IPS DF 6.9 (cell line): ENCODE data around the gene RIMS4.

Experiments used
- DNase-seq: peaks from one replicate; pipeline ENCODE4 v3.0.0-alpha.2; 2013; ENCODE audit warnings: low read depth, low spot score
- H3K27ac ChIP-seq: one replicate; pipeline ENCODE4 v1.5.1; 2013; ENCODE audit warnings: low read length, control low read depth
- H3K27me3 ChIP-seq: 2 replicates; pipeline ENCODE4 v1.6.1; 2013; ENCODE audit warnings: mild to moderate bottlenecking, low read length; ENCODE audit not compliant: control insufficient read depth, insufficient read depth
- H3K36me3 ChIP-seq: 2 replicates; pipeline ENCODE4 v1.6.1; 2013; ENCODE audit warnings: low read length; ENCODE audit not compliant: control insufficient read depth, insufficient read depth
- H3K4me1 ChIP-seq: 2 replicates; pipeline ENCODE4 v1.6.1; 2013; ENCODE audit warnings: low read length; ENCODE audit not compliant: control insufficient read depth, insufficient read depth
- H3K4me3 ChIP-seq: 2 replicates; pipeline ENCODE4 v1.5.1; 2013; ENCODE audit warnings: mild to moderate bottlenecking, low read length
- H3K9me3 ChIP-seq: 2 replicates; pipeline ENCODE4 v1.6.1; 2013; ENCODE audit warnings: low read length, inconsistent platforms; ENCODE audit not compliant: control insufficient read depth, insufficient read depth
- WGBS: extraction: QIAGEN DNeasy Blood & Tissue Kit; methylation state at CpG from one replicate; pipeline ENCODE4 v1.1.7; 2013; ENCODE audit warnings: mixed read lengths, missing lambda C conversion rate; ENCODE audit not compliant: insufficient read length, insufficient coverage; 5-methylcytosine and 5-hydroxymethylcytosine counted together

RIMS4 gene

GRCh38 chr20:44809380-44810060, 826 bp downstream of the RIMS4 start:
- no CpG with 5 or more reads among the region's 34 CpGs for WGBS
- H3K9me3 ChIP-seq: no peaks in the 10 kb centered on the region
- H3K27me3 ChIP-seq: peaks cover 18% of the 10 kb centered on the region
- H3K4me3 ChIP-seq: peak overlapping the region; percentile 26; the same call in 1 of the 2 replicates
- peaks cover 3% of the 10 kb centered on the region; the same call in 1 of the 2 replicates for H3K4me1 ChIP-seq
- H3K27ac ChIP-seq: no peak overlapping the region
- DNase-seq: no peak
- H3K36me3 ChIP-seq: no peaks in the 10 kb centered on the region

DNA sequence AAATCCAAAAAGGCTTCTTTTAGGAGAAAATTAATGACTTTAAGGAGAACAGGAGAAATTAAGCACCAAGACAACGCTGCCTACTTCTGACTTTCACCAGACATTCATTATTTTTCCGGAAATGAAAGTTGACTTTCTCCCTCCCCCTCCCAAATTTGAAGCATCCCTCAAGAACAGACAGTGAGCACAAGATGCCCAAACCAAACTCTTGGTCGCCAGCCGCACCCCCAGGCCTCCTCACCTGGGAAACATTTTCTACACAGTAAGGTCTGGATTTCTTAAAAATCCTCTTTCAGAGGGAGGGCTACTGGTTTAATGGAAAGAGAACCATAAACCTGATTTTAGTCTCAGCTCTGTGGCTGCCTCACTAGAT, 2.7 kb downstream of the RIMS4 start:
- Histone ChIP-seq H3K27ac (no peak overlapping the region), H3K4me3 (no peak overlapping the region), H3K27me3 (peaks cover 17% of the 10 kb centered on the region), H3K9me3 (no peaks in the 10 kb centered on the region), H3K4me1 (peaks cover 3% of the 10 kb centered on the region; the same call in 1 of the 2 replicates), H3K36me3 (no peaks in the 10 kb centered on the region)
- no peak for DNase-seq
- WGBS: no CpG with 5 or more reads among the region's 4 CpGs

GRCh38 chr20:44807051-44807683, 3.2 kb downstream of the RIMS4 start:
- H3K27me3 ChIP-seq: peaks cover 13% of the 10 kb centered on the region

GRCh38 chr20:44805979-44806620, 4.2 kb downstream of the RIMS4 start:
- Histone ChIP-seq H3K4me3 (no peak overlapping the region), H3K27me3 (peaks cover 6% of the 10 kb centered on the region), H3K27ac (no peak overlapping the region), H3K4me1 (peaks cover 3% of the 10 kb centered on the region; the same call in 1 of the 2 replicates), H3K36me3 (no peaks in the 10 kb centered on the region), H3K9me3 (no peaks in the 10 kb centered on the region)
- DNase-seq: peak; percentile 57
- WGBS: no CpG with 5 or more reads among the region's 9 CpGs

More at GRCh38 chr20:44807051-44807683, 3.2 kb downstream of the RIMS4 start:
- Histone ChIP-seq H3K9me3 (no peaks in the 10 kb centered on the region), H3K27ac (no peak overlapping the region), H3K36me3 (no peaks in the 10 kb centered on the region), H3K4me1 (peaks cover 3% of the 10 kb centered on the region; the same call in 1 of the 2 replicates), H3K4me3 (no peak overlapping the region)
- WGBS: no CpG with 5 or more reads among the region's 7 CpGs
- no peak for DNase-seq

GRCh38 chr20:44805335-44805978, 4.9 kb downstream of the RIMS4 start:
- Histone ChIP-seq H3K4me1 (no peaks in the 10 kb centered on the region; the same call in 1 of the 2 replicates), H3K4me3 (no peak overlapping the region), H3K27ac (no peak overlapping the region), H3K27me3 (peaks cover 2% of the 10 kb centered on the region; the same call in 1 of the 2 replicates), H3K36me3 (no peaks in the 10 kb centered on the region), H3K9me3 (no peaks in the 10 kb centered on the region)
- WGBS: no CpG with 5 or more reads among the region's 9 CpGs
- DNase-seq: no peak

DNA sequence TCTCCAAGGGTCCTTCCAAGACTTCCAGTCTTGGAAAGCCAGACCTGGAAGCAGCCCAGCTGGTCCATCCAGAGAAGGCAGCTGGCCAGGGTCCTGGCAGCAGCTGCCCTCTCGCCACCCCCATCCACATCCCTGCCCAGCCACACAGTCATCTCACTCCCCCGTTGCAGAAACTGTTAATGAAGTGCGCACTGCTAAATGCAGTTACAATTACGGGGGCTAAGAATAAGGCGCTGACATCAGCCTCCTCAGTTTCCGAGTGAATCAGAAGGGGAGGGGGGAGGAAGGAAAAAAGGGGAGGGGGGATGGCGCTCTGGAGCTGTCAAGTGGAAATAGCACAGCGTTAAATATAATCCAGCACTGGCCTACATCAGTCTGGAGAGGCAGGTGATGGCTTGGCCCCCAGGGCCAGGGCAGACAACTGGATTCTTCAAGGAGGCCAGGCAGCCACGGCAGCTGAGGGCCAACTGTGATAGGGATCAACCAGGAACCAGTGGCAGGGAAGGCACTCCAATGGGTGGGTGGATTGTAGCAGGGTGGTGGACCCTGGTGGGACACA, 6.9 kb downstream of the RIMS4 start:
- H3K4me1 ChIP-seq: no peaks in the 10 kb centered on the region; the same call in 1 of the 2 replicates
- no peaks in the 10 kb centered on the region for H3K9me3 ChIP-seq
- no CpG with 5 or more reads among the region's 9 CpGs for WGBS
- H3K4me3 ChIP-seq: no peak overlapping the region
- H3K27me3 ChIP-seq: no peaks in the 10 kb centered on the region
- no peak for DNase-seq
- H3K36me3 ChIP-seq: no peaks in the 10 kb centered on the region
- no peak overlapping the region for H3K27ac ChIP-seq

GRCh38 chr20:44802702-44803101, 7.6 kb downstream of the RIMS4 start:
- H3K4me1 ChIP-seq: no peaks in the 10 kb centered on the region; the same call in 1 of the 2 replicates
- no peaks in the 10 kb centered on the region for H3K27me3 ChIP-seq
- no peak for DNase-seq
- H3K4me3 ChIP-seq: no peak overlapping the region
- no peaks in the 10 kb centered on the region for H3K36me3 ChIP-seq
- no peak overlapping the region for H3K27ac ChIP-seq
- no peaks in the 10 kb centered on the region for H3K9me3 ChIP-seq
- WGBS: no CpG with 5 or more reads among the region's 4 CpGs

GRCh38 chr20:44800391-44801046, 9.8 kb downstream of the RIMS4 start:
- H3K4me1 ChIP-seq: peaks cover 8% of the 10 kb centered on the region
- no peaks in the 10 kb centered on the region for H3K9me3 ChIP-seq
- WGBS: no CpG with 5 or more reads among the region's 8 CpGs
- no peaks in the 10 kb centered on the region for H3K36me3 ChIP-seq
- no peak for DNase-seq
- no peak overlapping the region for H3K4me3 ChIP-seq
- H3K27me3 ChIP-seq: no peaks in the 10 kb centered on the region
- H3K27ac ChIP-seq: no peak overlapping the region

GRCh38 chr20:44799691-44800090, 10.7 kb downstream of the RIMS4 start:
- Histone ChIP-seq H3K36me3 (no peaks in the 10 kb centered on the region), H3K27ac (no peak overlapping the region), H3K9me3 (no peaks in the 10 kb centered on the region), H3K4me3 (no peak overlapping the region), H3K4me1 (peaks cover 8% of the 10 kb centered on the region), H3K27me3 (no peaks in the 10 kb centered on the region)
- WGBS: no CpG with 5 or more reads among the region's 5 CpGs
- DNase-seq: no peak
